Fibroblast of mammary gland (primary cell): ENCODE results near the gene PRKAG2.

Experiments used
- DNase-seq: peaks from one replicate; pipeline ENCODE4 v3.0.0-alpha.2; 2010; ENCODE audit warnings: low read depth
- H3K4me3 ChIP-seq: 2 replicates; pipeline ENCODE4 v1.5.1; 2011; ENCODE audit warnings: low read depth, mild to moderate bottlenecking, low read length, moderate library complexity; ENCODE audit not compliant: control insufficient read depth
- TF ChIP-seq, protein P1 (sequence below): conservative IDR thresholded peaks from 2 replicates; pipeline ENCODE4 v1.5.1; 2011; ENCODE audit warnings: low read depth, low read length, inconsistent platforms; ENCODE audit not compliant: control insufficient read depth, insufficient read depth

The PRKAG2 gene

DNA sequence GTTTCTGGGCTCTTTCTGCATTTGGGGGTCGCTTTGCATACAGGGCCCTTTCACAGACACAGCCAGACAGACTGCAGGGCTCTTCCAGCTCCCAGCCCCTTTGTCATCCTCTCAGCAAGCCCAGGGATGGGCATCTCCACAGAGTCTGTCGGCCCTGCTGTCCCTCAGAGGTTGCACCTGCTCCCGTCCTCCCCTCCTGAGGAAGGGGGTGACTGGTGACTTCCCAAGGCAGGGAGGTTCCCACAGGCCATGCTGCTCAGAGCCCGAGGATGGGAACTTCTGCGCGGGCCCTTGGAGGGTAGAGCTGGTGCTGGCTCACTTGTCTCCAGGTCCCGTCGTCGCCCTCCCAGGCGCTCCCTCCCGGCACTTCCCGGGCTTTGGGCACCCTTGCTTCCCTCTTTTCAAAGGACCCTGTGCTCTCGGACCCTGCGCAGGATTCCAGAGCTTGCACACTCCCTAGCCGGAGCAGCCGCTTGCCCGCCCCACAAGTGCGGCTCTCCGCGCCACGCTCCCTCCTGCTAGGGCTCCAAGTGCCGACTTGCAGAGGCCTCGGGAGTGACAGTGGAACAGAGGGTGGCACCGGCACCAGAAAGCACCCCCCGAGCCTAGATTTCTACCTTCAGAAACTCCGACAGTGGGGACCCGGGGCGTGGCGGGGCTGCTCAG, 152.5 kb downstream of the PRKAG2 start:
- no peak overlapping the region for H3K4me3 ChIP-seq
- TF ChIP-seq, protein P1, sequence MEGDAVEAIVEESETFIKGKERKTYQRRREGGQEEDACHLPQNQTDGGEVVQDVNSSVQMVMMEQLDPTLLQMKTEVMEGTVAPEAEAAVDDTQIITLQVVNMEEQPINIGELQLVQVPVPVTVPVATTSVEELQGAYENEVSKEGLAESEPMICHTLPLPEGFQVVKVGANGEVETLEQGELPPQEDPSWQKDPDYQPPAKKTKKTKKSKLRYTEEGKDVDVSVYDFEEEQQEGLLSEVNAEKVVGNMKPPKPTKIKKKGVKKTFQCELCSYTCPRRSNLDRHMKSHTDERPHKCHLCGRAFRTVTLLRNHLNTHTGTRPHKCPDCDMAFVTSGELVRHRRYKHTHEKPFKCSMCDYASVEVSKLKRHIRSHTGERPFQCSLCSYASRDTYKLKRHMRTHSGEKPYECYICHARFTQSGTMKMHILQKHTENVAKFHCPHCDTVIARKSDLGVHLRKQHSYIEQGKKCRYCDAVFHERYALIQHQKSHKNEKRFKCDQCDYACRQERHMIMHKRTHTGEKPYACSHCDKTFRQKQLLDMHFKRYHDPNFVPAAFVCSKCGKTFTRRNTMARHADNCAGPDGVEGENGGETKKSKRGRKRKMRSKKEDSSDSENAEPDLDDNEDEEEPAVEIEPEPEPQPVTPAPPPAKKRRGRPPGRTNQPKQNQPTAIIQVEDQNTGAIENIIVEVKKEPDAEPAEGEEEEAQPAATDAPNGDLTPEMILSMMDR, result no peak
- no peak for DNase-seq

DNA sequence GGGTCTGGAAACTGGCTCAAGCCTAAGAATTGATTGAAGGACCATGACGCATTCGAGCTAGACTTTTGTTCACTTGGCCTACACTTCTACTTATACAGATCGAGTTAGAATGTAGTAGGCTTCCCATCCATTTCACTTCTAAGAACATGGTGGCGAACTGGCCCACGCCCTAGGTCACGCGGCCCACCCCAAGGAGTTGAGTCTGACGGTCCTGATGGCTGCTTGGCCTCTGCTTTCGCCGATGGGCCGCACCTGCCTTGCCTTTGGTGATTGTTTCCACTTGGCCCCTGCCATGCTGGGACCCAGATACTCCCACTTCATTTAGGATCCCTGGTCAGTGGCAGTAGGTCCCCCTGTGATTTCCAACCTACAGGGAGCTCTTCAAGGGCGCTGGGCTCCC, 153.6 kb downstream of the PRKAG2 start:
- H3K4me3 ChIP-seq, result no peak overlapping the region
- DNase-seq, result no peak
- TF ChIP-seq, protein P1, result no peak

GRCh38 chr7:151722533-151722932, 154.4 kb downstream of the PRKAG2 start:
- TF ChIP-seq, protein P1, result no peak

DNA sequence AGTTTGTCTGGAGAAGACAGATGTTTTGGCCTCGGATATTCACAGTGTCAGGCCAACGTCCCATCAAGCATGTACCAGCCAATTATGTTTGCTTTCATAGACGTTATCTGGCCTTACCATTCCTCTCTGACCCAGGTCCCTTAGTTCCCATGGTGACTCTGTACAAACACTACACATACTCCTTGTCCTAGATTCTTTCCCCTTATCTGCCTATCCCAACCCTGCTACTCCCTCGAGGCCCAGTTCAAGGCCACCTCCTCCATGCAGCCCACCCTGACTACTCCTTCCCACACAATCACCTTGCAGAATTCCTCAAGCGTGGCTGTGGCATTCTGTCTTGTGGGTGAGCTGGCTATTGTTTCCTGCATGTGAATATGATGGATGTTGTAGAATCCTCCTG, 155.2 kb downstream of the PRKAG2 start:
- DNase-seq, result no peak
- TF ChIP-seq, protein P1, result no peak

More at GRCh38 chr7:151722533-151722932, 154.4 kb downstream of the PRKAG2 start:
- no peak for DNase-seq
- no peak overlapping the region for H3K4me3 ChIP-seq

DNA sequence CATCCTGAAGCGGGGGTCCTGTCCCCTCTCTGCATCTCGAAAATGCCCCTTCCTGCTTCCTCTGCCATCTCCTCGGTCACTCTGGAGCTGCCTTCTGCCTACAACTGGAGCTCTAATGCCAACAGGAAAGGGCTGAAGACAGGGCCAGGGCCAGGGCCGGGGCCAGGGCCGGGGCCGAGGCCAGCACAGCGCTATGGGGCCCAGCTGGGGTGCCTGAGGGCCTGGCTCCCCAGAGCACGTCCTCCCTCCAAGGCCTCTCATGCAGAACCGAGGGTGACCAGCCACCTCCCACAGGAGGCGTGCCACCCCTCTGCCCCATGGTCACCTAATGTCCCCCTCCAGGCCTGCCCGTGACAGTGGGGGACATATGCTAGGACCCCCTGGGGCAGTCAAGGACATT, 155.7 kb downstream of the PRKAG2 start:
- TF ChIP-seq, protein P1, result no peak
- DNase-seq, result no peak
- no peak overlapping the region for H3K4me3 ChIP-seq

More for the DNA sequence above, 155.2 kb downstream of the PRKAG2 start:
- H3K4me3 ChIP-seq, result no peak overlapping the region

GRCh38 chr7:151720280-151720679, 156.6 kb downstream of the PRKAG2 start:
- no peak for DNase-seq
- no peak overlapping the region for H3K4me3 ChIP-seq
- TF ChIP-seq, protein P1, result no peak

- TF ChIP-seq, protein P1, result no peak
Observed at GRCh38 chr7:151719897-151720242, 157.0 kb downstream of the PRKAG2 start.

More at GRCh38 chr7:151719897-151720242, 157.0 kb downstream of the PRKAG2 start:
- H3K4me3 ChIP-seq, result no peak overlapping the region
- no peak for DNase-seq
